Spinal cord (tissue), 10 donors: ENCODE data around the gene STARD9. TPM values are rescaled to one million over a fixed set of nuclear protein-coding genes. Genes with fewer than 3 reads are reported as not detected.
A peak's percentile ranks its signal among the peaks of the same experiment; 100 is the strongest.
"Not testable (repeated sequence)": the region's sequence is repeated elsewhere in the genome, so short reads cannot be mapped to it uniquely, and the experiment has no call there.

Source experiments
- DNase-seq, 6 donors: peaks; one replicate each; pipeline versions ENCODE4 v3.0.0 to v3.0.0-alpha.2; 2013 to 2015; ENCODE audit warnings: low spot score in 6 of 6, low read depth in 4 of 6
- H3K27ac ChIP-seq: one replicate; pipeline ENCODE4 v1.5.1; 2013; ENCODE audit warnings: low read depth, low read length, control low read depth
- H3K27me3 ChIP-seq: one replicate; pipeline ENCODE4 v1.6.1; 2013; ENCODE audit warnings: low read length; ENCODE audit not compliant: control insufficient read depth, insufficient read depth
- H3K36me3 ChIP-seq: one replicate; pipeline ENCODE4 v1.6.1; 2013; ENCODE audit warnings: low read length; ENCODE audit not compliant: control insufficient read depth, insufficient read depth
- H3K4me1 ChIP-seq: one replicate; pipeline ENCODE4 v1.6.1; 2013; ENCODE audit warnings: low read length; ENCODE audit not compliant: control insufficient read depth, insufficient read depth
- H3K4me3 ChIP-seq: one replicate; pipeline ENCODE4 v1.5.1; 2013; ENCODE audit warnings: low read depth, low read length, control low read depth
- H3K9me3 ChIP-seq: one replicate; pipeline ENCODE4 v1.6.1; 2013; ENCODE audit warnings: low read length; ENCODE audit not compliant: control insufficient read depth, insufficient read depth
- WGBS: methylation state at CpG from one replicate; pipeline ENCODE4 v1.1.5; 2013; ENCODE audit warnings: missing lambda C conversion rate; ENCODE audit not compliant: insufficient coverage; 5-methylcytosine and 5-hydroxymethylcytosine counted together
- polyA plus RNA-seq, 2 donors: library from polyadenylated mRNA; unstranded; fragments of 120-200 nt; gene quantifications; one replicate each; pipeline ENCODE4 v1.2.1, GENCODE V29; 2013; ENCODE audit not compliant: insufficient read length in 2 of 2
- total RNA-seq, 2 donors: library from RNA; depleted of rRNA in 1 of 2; stranded (reverse); fragments of 120-200 nt in 1 of 2; fragments of >200 nt in 1 of 2; gene quantifications; one replicate each; pipeline versions ENCODE4 v1.2.3 to v1.2.4, GENCODE V29; 2013 to 2014
- donor health status: healthy.

Gene STARD9
- total and polyA plus RNA-seq, 4 donors = 11.1 to 26.2 (median 16.9) TPM

- Histone ChIP-seq H3K4me1 (peaks cover 8% of the 10 kb centered on the region), H3K4me3 (no peak overlapping the region), H3K27me3 (no peaks in the 10 kb centered on the region), H3K36me3 (peaks cover 5% of the 10 kb centered on the region), H3K27ac (no peak overlapping the region), H3K9me3 (no peaks in the 10 kb centered on the region)
- no CpG with 5 or more reads among the region's 1 CpG for WGBS
- no peak for DNase-seq
Measured at GRCh38 chr15:42553554-42553953, 21.9 kb upstream of the STARD9 start.

DNA sequence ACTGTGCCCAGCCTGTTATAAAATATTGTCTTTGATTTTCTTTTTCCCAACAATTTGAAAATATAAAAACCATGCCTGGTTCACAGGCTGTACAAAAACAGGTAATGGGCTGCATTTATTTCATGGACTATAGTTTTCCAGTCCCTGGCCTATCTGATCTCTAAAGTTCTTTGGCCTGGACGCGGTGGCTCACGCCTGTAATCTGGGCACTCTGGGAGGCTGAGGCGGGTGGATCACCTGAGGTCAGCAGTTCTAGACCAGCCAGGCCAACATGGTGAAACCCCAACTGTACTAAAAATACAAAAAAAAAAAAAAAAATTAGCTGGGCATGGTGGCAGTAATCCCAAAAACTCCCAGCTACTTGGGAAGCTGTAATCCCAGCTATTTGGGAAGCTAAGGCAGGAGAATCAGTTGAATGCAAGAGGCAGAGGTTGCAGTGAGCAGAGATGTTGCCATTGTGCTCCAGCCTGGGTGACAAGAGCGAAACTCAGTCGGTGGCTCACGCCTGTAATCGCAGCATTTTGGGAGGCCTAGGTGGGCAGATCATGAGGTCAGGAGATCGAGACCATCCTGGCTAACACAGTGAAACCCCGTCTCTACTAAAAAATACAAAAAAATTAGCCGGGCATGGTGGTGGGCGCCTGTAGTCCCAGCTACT, 18.7 kb upstream of the STARD9 start:
- DNase-seq, H3K27me3 ChIP-seq, H3K9me3 ChIP-seq, H3K36me3 ChIP-seq, H3K4me1 ChIP-seq, H3K27ac ChIP-seq, H3K4me3 ChIP-seq: not testable (repeated sequence)
- 93% methylated on average over 4 of the region's 12 CpGs for WGBS

DNA sequence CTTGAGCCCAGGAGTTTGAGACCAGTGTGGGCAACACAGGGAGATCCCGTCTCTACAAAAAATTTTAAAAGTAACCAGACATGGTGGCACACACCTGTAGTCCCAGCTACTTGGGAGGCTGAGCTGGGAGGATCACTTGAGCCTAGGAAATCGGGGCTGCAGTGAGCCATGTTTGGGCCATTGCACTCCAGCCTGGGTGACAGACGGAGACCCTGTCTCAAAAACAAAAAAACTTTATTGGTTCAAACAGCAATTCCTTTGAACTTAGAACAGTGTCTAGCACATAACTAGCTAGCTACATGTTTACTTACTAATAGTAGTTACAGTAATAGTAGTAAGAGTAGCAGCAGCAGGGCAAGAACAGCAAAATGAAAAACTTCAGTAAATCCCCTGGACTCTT, 16.7 kb upstream of the STARD9 start:
- Histone ChIP-seq H3K36me3 (peaks cover 11% of the 10 kb centered on the region), H3K4me3 (no peak overlapping the region), H3K9me3 (no peaks in the 10 kb centered on the region), H3K27me3 (no peaks in the 10 kb centered on the region), H3K27ac (no peak overlapping the region), H3K4me1 (no peaks in the 10 kb centered on the region)
- WGBS = 100% methylated on average over 1 of the region's 3 CpGs
- DNase-seq = no peak

- Histone ChIP-seq H3K27me3 (no peaks in the 10 kb centered on the region), H3K4me1 (peaks cover 19% of the 10 kb centered on the region), H3K27ac (peak overlapping the region; percentile 86), H3K4me3 (peak overlapping the region; percentile 97), H3K36me3 (no peaks in the 10 kb centered on the region), H3K9me3 (no peaks in the 10 kb centered on the region)
- 4% methylated on average over 10 of the region's 16 CpGs for WGBS
- DNase-seq = no peak
Measured at GRCh38 chr15:42576040-42576594, 711 bp downstream of the STARD9 start.

GRCh38 chr15:42576776-42577175, 1.4 kb downstream of the STARD9 start:
- H3K4me3 ChIP-seq = peak overlapping the region; percentile 97
- no peaks in the 10 kb centered on the region for H3K9me3 ChIP-seq
- WGBS = 63% methylated on average over 1 of the region's 1 CpG
- H3K36me3 ChIP-seq = no peaks in the 10 kb centered on the region
- H3K4me1 ChIP-seq = peaks cover 25% of the 10 kb centered on the region
- DNase-seq = no peak
- peak overlapping the region; percentile 16 for H3K27ac ChIP-seq
- no peaks in the 10 kb centered on the region for H3K27me3 ChIP-seq

- no peak overlapping the region for H3K27ac ChIP-seq
- H3K36me3 ChIP-seq = no peaks in the 10 kb centered on the region
- no peaks in the 10 kb centered on the region for H3K9me3 ChIP-seq
- peaks cover 30% of the 10 kb centered on the region for H3K4me1 ChIP-seq
- no peaks in the 10 kb centered on the region for H3K27me3 ChIP-seq
- no peak overlapping the region for H3K4me3 ChIP-seq
- 83% methylated on average over 1 of the region's 1 CpG for WGBS
- peak in 1 of 6 donors; percentile 64 for DNase-seq
Measured at GRCh38 chr15:42577514-42578031, 2.2 kb downstream of the STARD9 start.

DNA sequence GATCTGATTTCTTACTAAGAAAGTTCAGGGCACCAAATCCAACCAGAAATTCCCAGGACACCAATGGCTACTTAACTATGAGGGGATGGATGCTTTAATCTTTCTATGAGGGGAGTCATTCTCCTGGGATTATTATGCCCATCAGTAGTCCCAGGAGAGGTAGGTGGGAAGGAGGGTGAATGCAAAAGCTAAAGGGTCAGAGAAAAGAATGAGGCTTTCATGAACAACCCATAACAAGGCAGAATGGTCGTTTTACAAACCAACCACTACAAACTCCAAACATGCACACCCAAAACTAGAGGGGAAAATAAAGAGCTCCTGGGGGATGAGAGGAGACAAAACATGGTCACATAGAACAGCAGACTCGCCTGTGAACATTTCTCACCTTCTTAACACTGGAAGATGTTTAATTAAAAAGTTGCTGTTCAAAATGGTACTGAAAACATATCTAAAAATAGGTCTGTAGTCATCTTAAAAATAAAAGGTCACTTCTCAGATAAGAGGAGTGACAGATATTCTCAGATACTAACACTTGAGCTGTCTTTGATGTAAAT, 3.7 kb downstream of the STARD9 start:
- no peaks in the 10 kb centered on the region for H3K36me3 ChIP-seq
- no peaks in the 10 kb centered on the region for H3K9me3 ChIP-seq
- H3K4me3 ChIP-seq = no peak overlapping the region
- no peak for DNase-seq
- no peak overlapping the region for H3K27ac ChIP-seq
- H3K4me1 ChIP-seq = peaks cover 33% of the 10 kb centered on the region
- no peaks in the 10 kb centered on the region for H3K27me3 ChIP-seq
- no CpG with 5 or more reads among the region's 2 CpGs for WGBS

- H3K4me3 ChIP-seq = peak overlapping the region; percentile 43
- no peaks in the 10 kb centered on the region for H3K27me3 ChIP-seq
- DNase-seq = peak in 4 of 6 donors; percentile 57 to 95 (median 82)
- H3K9me3 ChIP-seq = no peaks in the 10 kb centered on the region
- peaks cover 27% of the 10 kb centered on the region for H3K4me1 ChIP-seq
- 2% methylated on average over 32 of the region's 37 CpGs for WGBS
- H3K36me3 ChIP-seq = no peaks in the 10 kb centered on the region
- H3K27ac ChIP-seq = peak overlapping the region; percentile 65
Measured at GRCh38 chr15:42581272-42581730, 5.9 kb downstream of the STARD9 start.

DNA sequence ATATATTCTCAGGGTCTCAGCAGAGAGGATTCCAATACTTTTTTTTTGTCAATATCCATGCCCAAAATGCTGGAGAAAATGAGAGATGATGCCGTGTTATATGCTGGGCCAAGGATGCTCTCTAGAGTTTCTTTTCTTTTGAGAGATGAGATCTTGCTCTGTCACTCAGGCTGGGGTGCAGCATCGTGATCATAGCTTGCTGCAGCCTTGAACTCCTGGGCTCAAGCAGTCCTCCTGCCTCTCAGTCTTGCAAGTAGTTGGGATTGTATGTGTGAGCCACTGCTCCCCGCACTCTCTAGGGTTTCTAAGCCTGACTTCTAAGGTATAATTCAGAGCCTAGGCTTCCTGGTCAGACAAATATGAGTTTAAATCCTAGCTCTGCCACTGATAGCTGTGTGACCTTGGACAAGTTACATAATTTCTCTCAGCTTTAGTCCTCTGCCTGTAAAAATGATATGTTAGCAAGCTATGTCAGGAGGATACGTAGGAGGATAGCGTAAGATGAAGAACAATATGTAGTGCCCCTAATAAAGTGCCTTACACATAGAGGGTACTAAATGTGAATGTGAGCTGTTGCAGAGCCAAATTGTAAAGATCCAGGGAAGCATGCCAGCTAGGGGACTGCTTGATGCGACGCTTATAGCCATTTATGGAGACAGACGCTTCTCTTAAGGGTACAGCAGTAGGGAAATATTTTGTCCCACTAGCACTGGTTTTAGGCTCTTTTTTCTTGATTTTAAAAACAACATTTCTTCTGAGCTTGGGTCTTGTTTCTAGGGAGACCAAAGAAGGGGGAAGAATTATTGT, 7.4 kb downstream of the STARD9 start:
- peak in 2 of 6 donors; percentile 42 to 72 for DNase-seq
- peaks cover 21% of the 10 kb centered on the region for H3K4me1 ChIP-seq
- no peak overlapping the region for H3K27ac ChIP-seq
- no peaks in the 10 kb centered on the region for H3K27me3 ChIP-seq
- H3K36me3 ChIP-seq = no peaks in the 10 kb centered on the region
- H3K9me3 ChIP-seq = no peaks in the 10 kb centered on the region
- no peak overlapping the region for H3K4me3 ChIP-seq
- WGBS = 58% methylated on average over 6 of the region's 8 CpGs
